Measurements from ENCODE around the gene LRP11. TPM values are rescaled to one million over a fixed set of nuclear protein-coding genes. Genes with fewer than 3 reads are reported as not detected.

Gene LRP11
- total and polyA plus RNA-seq, 10 of the 15 experiments (the other 5 are each of a cell fraction or from before 2014, with no cell fraction given) = under 0.01 to 0.23 (median 0.03) TPM; not detected in 6

GRCh38 chr6:149769676-149770075 lies 94.5 kb downstream of the LRP11 start:
- Histone ChIP-seq H3K79me2 (ENCODE audit: control insufficient read depth, insufficient read depth, low read length) (no peaks in the 10 kb centered on the region; the same call in 1 of the 2 replicates), H4K20me1 (ENCODE audit: control insufficient read depth, insufficient read depth) (no peaks in the 10 kb centered on the region), H3K27ac (ENCODE audit: control insufficient read depth, insufficient read depth) (no peak overlapping the region), H3K4me3 (no peak overlapping the region), H3K27me3 (replicated peaks in 1 of 2; ENCODE audit: control insufficient read depth in 2 of 2, insufficient read depth in 2 of 2, low read length in 1 of 2) (no peaks in the 10 kb centered on the region), H3K9ac (ENCODE audit: control insufficient read depth, insufficient read depth, low read length) (no peak overlapping the region), H2AFZ (ENCODE audit: control insufficient read depth, low read depth, low read length) (no peak overlapping the region), H3K36me3 (ENCODE audit: control insufficient read depth in 2 of 2, insufficient read depth in 2 of 2, low read length in 1 of 2) (peaks cover 0 to 9% of the 10 kb centered on the region in 2 experiments; a peak in 1 of 4 replicates), H3K4me1 (ENCODE audit: control insufficient read depth, insufficient read depth, low read length) (no peaks in the 10 kb centered on the region), H3K9me3 (replicated peaks; ENCODE audit: control insufficient read depth, insufficient read depth, low read length) (peaks cover 4% of the 10 kb centered on the region), H3K4me2 (ENCODE audit: control insufficient read depth, insufficient read depth) (no peak overlapping the region)
- intact Hi-C loops (cut with micrococcal nuclease; ENCODE audit: unreplicated experiment) (no loop called here), in situ Hi-C loops (cut with MboI) (no loop called here)
- TF ChIP-seq PRDM15 (CRISPR knock-in tag; IDR thresholded peaks at IDR 0.05) (no peak), SIX5 (IDR thresholded peaks at IDR 0.05; ENCODE audit: low read depth, low read length, severe bottlenecking) (no peak), PBX3 (IDR thresholded peaks at IDR 0.05; ENCODE audit: insufficient replicate concordance, low read depth, low read length) (no peak), NFYB (IDR thresholded peaks at IDR 0.05; ENCODE audit: insufficient read depth, low read depth, low read length) (no peak), BRCA1 (IDR thresholded peaks at IDR 0.05; ENCODE audit: low read depth, low read length) (no peak), POLR2AphosphoS5 (IDR thresholded peaks at IDR 0.05; ENCODE audit: low read length) (no peak), MEF2A (IDR thresholded peaks at IDR 0.05; ENCODE audit: insufficient read depth, low read depth, low read length) (no peak), RUNX3 (IDR thresholded peaks at IDR 0.05; ENCODE audit: low read length) (no peak), TAF1 (IDR thresholded peaks at IDR 0.05; ENCODE audit: borderline replicate concordance, low read depth, low read length) (no peak), CEBPB (IDR thresholded peaks at IDR 0.05; ENCODE audit: borderline replicate concordance in 1 of 2, low read depth in 2 of 2, low read length in 2 of 2) (no peak), RELB (IDR thresholded peaks at IDR 0.05; ENCODE audit: low read depth) (no peak), SIN3A (IDR thresholded peaks at IDR 0.05; ENCODE audit: low read depth, low read length) (no peak), ZBTB11 (CRISPR knock-in tag; IDR thresholded peaks at IDR 0.05) (no peak), SRF (IDR thresholded peaks at IDR 0.05; ENCODE audit: low read depth in 2 of 2, low read length in 2 of 2) (no peak)
- POLR2A ChIA-PET = interaction anchor here (0.5 to 0.9 kb wide), 3 partner anchors 12 to 22 kb away, joined by 3 to 4 read pairs (median 3); no protein-coding TSS in a partner anchor
- DNase-seq (ENCODE audit: low read depth, low spot score) (no peak), ATAC-seq (no peak), FAIRE-seq (no peak)
- SMC1A ChIA-PET (ENCODE audit: uncharacterized antibody, unreplicated experiment) = interaction anchor here (0.8 kb wide), 1 partner anchor 99 kb away, joined by 3 read pairs; no protein-coding TSS in a partner anchor
- RAD21 ChIA-PET (ENCODE audit: unreplicated experiment) = interaction anchor here (0.6 kb wide), 2 partner anchors 28 to 421 kb away, joined by 3 read pairs; no protein-coding TSS in a partner anchor
- 100% methylated on average over 2 of the region's 2 CpGs for WGBS (ENCODE audit: insufficient coverage, insufficient replicate concordance, low lambda C conversion rate, missing lambda C conversion rate)
- CTCF ChIA-PET = interaction anchor here (1.1 kb wide), 1 partner anchor 62 kb away, joined by 3 read pairs; no protein-coding TSS in a partner anchor
- BruUV-seq (replicated peaks) = no TSS peak
